GM13976 (cell line): Measurements from ENCODE around the gene SMC4.

Experiments
- DNase-seq: peaks from one replicate; pipeline ENCODE4 v3.0.0; 2012; ENCODE audit warnings: low spot score
- CTCF ChIP-seq: IDR thresholded peaks from 2 replicates; pipeline ENCODE4 v1.5.1; 2012; ENCODE audit warnings: borderline replicate concordance, mild to moderate bottlenecking; ENCODE audit not compliant: insufficient read depth; ENCODE audit errors: extremely low read depth, missing control alignments, control extremely low read depth
- in situ Hi-C: fragments of 300-500 bp; cut with MboI; formaldehyde crosslinking; loops from one replicate; pipeline ENCODE4 v1.12.0; 2022; ENCODE audit warnings: low sequenced_read_pairs, mixed read lengths, inconsistent platforms; ENCODE audit not compliant: unreplicated experiment

SMC4 gene

DNA sequence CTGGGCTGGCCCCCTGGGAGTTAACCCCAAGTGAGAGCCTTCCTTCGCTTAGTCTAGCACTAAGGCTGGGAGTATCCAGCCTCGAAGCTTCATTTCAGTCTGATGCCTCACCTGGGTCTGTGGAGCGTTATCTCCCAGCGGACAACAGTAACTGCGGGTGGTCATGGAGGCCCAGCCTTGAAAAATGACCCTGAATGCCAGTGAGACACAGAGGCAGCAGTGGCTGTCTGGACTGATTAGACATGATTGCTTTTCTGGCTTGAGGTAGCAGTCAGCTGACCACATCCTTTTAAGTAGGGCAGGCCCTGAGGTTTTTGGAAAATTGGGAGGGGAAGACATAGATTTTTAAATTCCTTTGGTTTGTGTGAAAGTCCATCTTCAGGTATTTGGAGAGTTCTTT lies 78.3 kb downstream of the SMC4 start:
- no peak for TF ChIP-seq CTCF
- in situ Hi-C loops = no loop called here
- DNase-seq = no peak

- DNase-seq = no peak
- no peak for TF ChIP-seq CTCF
- in situ Hi-C loops = no loop called here
Observed at GRCh38 chr3:160478338-160478737, 78.9 kb downstream of the SMC4 start.

DNA sequence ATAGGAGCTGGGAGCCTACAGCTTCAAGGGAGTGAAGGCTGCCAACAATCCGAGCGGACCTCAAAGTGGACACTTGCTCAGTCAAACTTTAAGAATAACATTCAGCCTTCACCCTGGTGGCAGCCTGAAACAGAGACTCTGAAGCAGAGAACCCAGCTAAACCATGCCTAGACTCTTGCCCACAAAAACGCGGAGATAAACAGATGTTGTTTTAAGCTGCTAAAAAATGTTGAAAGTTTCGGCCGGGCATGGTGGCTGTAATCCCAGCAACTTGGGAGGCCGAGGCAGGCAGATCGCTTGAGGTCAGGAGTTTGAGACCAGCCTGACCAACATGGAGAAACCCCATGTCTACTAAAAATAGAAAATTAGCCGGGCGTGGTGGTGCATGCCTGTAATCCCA lies 79.9 kb downstream of the SMC4 start:
- DNase-seq = no peak
- no peak for TF ChIP-seq CTCF
- in situ Hi-C loops = no loop called here

DNA sequence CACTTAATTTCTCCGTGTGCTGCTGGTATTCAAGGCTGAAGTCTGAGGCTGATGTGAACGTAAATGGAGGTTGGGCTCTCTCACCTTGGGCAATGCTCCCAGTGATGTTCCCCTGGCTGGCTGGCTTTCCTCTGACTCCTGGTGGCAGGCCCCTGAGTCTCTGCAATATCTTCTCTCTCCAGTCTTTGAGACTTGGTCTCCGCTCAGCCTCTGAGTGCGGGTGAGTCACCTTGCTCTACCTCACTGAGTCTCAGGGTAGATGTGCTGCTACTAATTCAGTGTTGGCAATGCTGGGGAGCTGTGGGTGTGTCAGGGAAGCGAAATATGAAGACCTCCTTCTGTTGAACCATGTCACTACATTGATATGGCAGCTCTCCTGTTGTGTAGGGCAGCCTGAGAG lies 81.5 kb downstream of the SMC4 start:
- DNase-seq = no peak
- in situ Hi-C loops = no loop called here
- TF ChIP-seq CTCF = no peak

- no peak for DNase-seq
- in situ Hi-C loops = no loop called here
- TF ChIP-seq CTCF = no peak
Observed at GRCh38 chr3:160481856-160482255, 82.4 kb downstream of the SMC4 start.

DNA sequence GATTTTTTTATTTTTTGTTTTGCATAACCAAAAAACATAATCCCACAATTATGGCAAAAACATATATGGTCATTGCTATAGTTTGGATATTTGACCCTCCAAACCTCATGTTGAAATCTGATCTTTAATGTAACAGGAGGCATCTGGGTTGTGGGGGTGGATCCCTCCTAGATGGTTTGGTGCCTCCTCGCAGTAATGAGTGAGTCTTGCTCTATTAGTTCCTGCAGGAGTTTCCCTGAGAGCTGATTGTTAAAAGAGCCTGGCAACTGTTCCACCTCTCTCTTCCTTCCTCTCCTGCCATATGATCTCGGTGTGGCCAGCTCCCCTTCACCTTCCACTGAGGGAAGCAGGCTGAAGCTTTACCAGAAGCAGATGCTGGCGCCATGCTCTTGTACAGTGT lies 83.3 kb downstream of the SMC4 start:
- in situ Hi-C loops = no loop called here
- no peak for DNase-seq
- TF ChIP-seq CTCF = no peak
